H1 (cell line): Measurements from ENCODE around the gene CPNE8. TPM values are rescaled to one million over a fixed set of nuclear protein-coding genes. Genes with fewer than 3 reads are reported as not detected.

Experiments
- CTCF ChIA-PET: fragments of 300-600 bp; sonication (Branson Sonifier 250); formaldehyde crosslinking; loops from one replicate; lab custom pipeline; 2021; ENCODE audit not compliant: partially characterized antibody; lab: Charles Lee
- POLR2A ChIA-PET: fragments of 300-600 bp; sonication (Branson Sonifier 250); formaldehyde crosslinking; loops from one replicate; lab custom pipeline; 2021; ENCODE audit warnings: inconsistent platforms; ENCODE audit not compliant: partially characterized antibody; lab: Charles Lee
- DNase-seq, 2 experiments: peaks; one replicate each; pipeline versions ENCODE4 v3.0.0 to v3.0.0-alpha.2; 2010 to 2022; ENCODE audit warnings: low spot score in 2 of 2, low read depth in 1 of 2, mixed read lengths in 1 of 2
- FAIRE-seq: peaks from 2 replicates; lab custom pipeline; 2011; peaks lifted over from hg19 to GRCh38; lab: Jason Lieb, UNC
- H2AFZ ChIP-seq: 2 replicates; pipeline ENCODE4 v1.8.1; 2012; ENCODE audit warnings: low read length, inconsistent platforms
- H2AK5ac ChIP-seq: 2 replicates; pipeline ENCODE4 v1.6.1; 2013; ENCODE audit warnings: low read depth, low read length
- H2BK120ac ChIP-seq: replicated peaks from 2 replicates; pipeline ENCODE3; 2013; ENCODE audit warnings: low read depth, low read length, inconsistent platforms
- H2BK12ac ChIP-seq: 2 replicates; pipeline ENCODE4 v1.6.1; 2013; ENCODE audit warnings: low read depth, low read length
- H2BK15ac ChIP-seq: 2 replicates; pipeline ENCODE4 v1.6.1; 2013; ENCODE audit warnings: low read length
- H2BK20ac ChIP-seq: 2 replicates; pipeline ENCODE4 v1.6.1; 2013; ENCODE audit warnings: low read length
- H2BK5ac ChIP-seq: 2 replicates; pipeline ENCODE4 v1.6.1; 2013; ENCODE audit warnings: low read depth, low read length
- H3K14ac ChIP-seq: 2 replicates; pipeline ENCODE4 v1.6.1; 2013; ENCODE audit warnings: inconsistent platforms; ENCODE audit not compliant: insufficient read length
- H3K18ac ChIP-seq: 2 replicates; pipeline ENCODE4 v1.6.1; 2013; ENCODE audit warnings: low read length; ENCODE audit errors: extremely low read depth
- H3K23ac ChIP-seq: 2 replicates; pipeline ENCODE4 v1.6.1; 2013; ENCODE audit warnings: inconsistent platforms; ENCODE audit not compliant: insufficient read length
- H3K23me2 ChIP-seq: 2 replicates; pipeline ENCODE4 v1.6.1; 2013; ENCODE audit warnings: low read depth, low read length
- H3K27ac ChIP-seq: 2 replicates; pipeline ENCODE4 v1.6.1; 2011; ENCODE audit warnings: low read depth, low read length, inconsistent platforms
- H3K27me3 ChIP-seq, 4 experiments: replicated peaks in 1 of 4; 1 replicate in 1 of 4; 2 replicates in 3 of 4; pipeline versions ENCODE4 v1.6.1 to v1.8.1; 2011 to 2013; ENCODE audit warnings: low read length in 3 of 4, mild to moderate bottlenecking in 3 of 4, inconsistent platforms in 2 of 4, mixed read lengths in 2 of 4, moderate library complexity in 1 of 4; ENCODE audit not compliant: control insufficient read depth in 3 of 4, insufficient read depth in 3 of 4; ENCODE audit errors: extremely low read depth in 1 of 4
- H3K36me3 ChIP-seq, 4 experiments: 2 replicates each; pipeline versions ENCODE4 v1.6.1 to v1.8.1; 2011 to 2013; ENCODE audit warnings: mild to moderate bottlenecking in 4 of 4, low read length in 3 of 4, moderate library complexity in 2 of 4, control low read depth in 1 of 4, inconsistent platforms in 1 of 4; ENCODE audit not compliant: insufficient read depth in 4 of 4, control insufficient read depth in 2 of 4
- H3K4ac ChIP-seq: replicated peaks from 2 replicates; pipeline ENCODE3; 2013; ENCODE audit warnings: low read length, low read depth, mixed read lengths, inconsistent platforms; ENCODE audit not compliant: insufficient read length
- H3K4me1 ChIP-seq, 4 experiments: replicated peaks in 1 of 4; 1 replicate in 1 of 4; 2 replicates in 3 of 4; pipeline versions ENCODE4 v1.6.1 to v1.8.1; 2011 to 2013; ENCODE audit warnings: low read length in 3 of 4, inconsistent platforms in 2 of 4, mixed read lengths in 1 of 4; ENCODE audit not compliant: insufficient read depth in 4 of 4, control insufficient read depth in 3 of 4
- H3K4me2 ChIP-seq, 2 experiments: 2 replicates each; pipeline versions ENCODE4 v1.6.1 to v1.8.1; 2011 to 2013; ENCODE audit warnings: low read depth in 2 of 2, low read length in 2 of 2, control low read depth in 1 of 2, inconsistent platforms in 1 of 2, mild to moderate bottlenecking in 1 of 2; ENCODE audit not compliant: insufficient read depth in 1 of 2
- H3K4me3 ChIP-seq, 4 experiments: fragments of 200-600, 300-600 bp in 1 of 4; sonication (generic), shearing (Covaris generic), sonication (Bioruptor Twin) in 1 of 4; 2 replicates each; pipeline versions ENCODE4 v1.5.1 to v1.8.1; 2011 to 2016; ENCODE audit warnings: low read length in 4 of 4, low read depth in 3 of 4, control low read depth in 2 of 4, inconsistent platforms in 2 of 4, mild to moderate bottlenecking in 2 of 4, mixed read lengths in 1 of 4, moderate library complexity in 1 of 4; ENCODE audit not compliant: insufficient read depth in 2 of 4; ENCODE audit errors: extremely low read depth in 1 of 4
- H3K56ac ChIP-seq: replicated peaks from 2 replicates; pipeline ENCODE3; 2013; ENCODE audit warnings: low read depth, mild to moderate bottlenecking, mixed read lengths, low read length, inconsistent platforms; ENCODE audit not compliant: insufficient read length
- H3K79me1 ChIP-seq: 2 replicates; pipeline ENCODE4 v1.6.1; 2013; ENCODE audit warnings: low read depth, low read length, control low read depth
- H3K79me2 ChIP-seq, 2 experiments: 2 replicates each; pipeline versions ENCODE4 v1.6.1 to v1.8.1; 2012 to 2013; ENCODE audit warnings: low read length in 2 of 2, mild to moderate bottlenecking in 2 of 2, inconsistent platforms in 1 of 2; ENCODE audit not compliant: insufficient read depth in 2 of 2, control insufficient read depth in 1 of 2
- H3K9ac ChIP-seq, 4 experiments: replicated peaks in 1 of 4; 1 replicate in 1 of 4; 2 replicates in 3 of 4; pipeline versions ENCODE4 v1.6.1 to v1.8.1; 2011 to 2013; ENCODE audit warnings: low read depth in 3 of 4, low read length in 3 of 4, control low read depth in 2 of 4, mild to moderate bottlenecking in 2 of 4, moderate library complexity in 2 of 4, inconsistent platforms in 1 of 4; ENCODE audit errors: extremely low read depth in 1 of 4
- H3K9me3 ChIP-seq, 2 experiments: 2 replicates each; pipeline versions ENCODE4 v1.6.1 to v1.8.1; 2012 to 2013; ENCODE audit warnings: mild to moderate bottlenecking in 2 of 2, moderate library complexity in 2 of 2, control low read depth in 1 of 2, inconsistent platforms in 1 of 2, low read depth in 1 of 2, low read length in 1 of 2, mixed read lengths in 1 of 2; ENCODE audit not compliant: insufficient read depth in 2 of 2
- H4K20me1 ChIP-seq, 2 experiments: replicated peaks in 1 of 2; 2 replicates each; pipeline versions ENCODE3 to v1.8.1; 2011 to 2013; ENCODE audit warnings: inconsistent platforms in 2 of 2, low read length in 2 of 2, mild to moderate bottlenecking in 1 of 2; ENCODE audit not compliant: insufficient read depth in 2 of 2, control insufficient read depth in 1 of 2
- H4K5ac ChIP-seq: 2 replicates; pipeline ENCODE4 v1.6.1; 2013; ENCODE audit warnings: low read length, low read depth, mixed read lengths, inconsistent platforms; ENCODE audit not compliant: insufficient read length
- H4K8ac ChIP-seq: 2 replicates; pipeline ENCODE4 v1.8.0; 2013; ENCODE audit warnings: mild to moderate bottlenecking, moderate library complexity, low read length, inconsistent platforms; ENCODE audit not compliant: insufficient read depth; ENCODE audit errors: extremely low read depth
- H4K91ac ChIP-seq: replicated peaks from 2 replicates; pipeline ENCODE3; 2013; ENCODE audit warnings: low read length, mixed read lengths, inconsistent platforms; ENCODE audit not compliant: insufficient read length
- CEBPB ChIP-seq: IDR thresholded peaks from 2 replicates; pipeline ENCODE4 v1.6.1; 2012; ENCODE audit warnings: low read depth, low read length
- EZH2 ChIP-seq: fragments of 200-600 bp; sonication (generic); IDR thresholded peaks from 2 replicates; pipeline ENCODE4 v1.7.1; 2012; ENCODE audit warnings: low read depth, mild to moderate bottlenecking, moderate library complexity, low read length, inconsistent platforms; ENCODE audit not compliant: severe bottlenecking
- HDAC6 ChIP-seq: IDR thresholded peaks from one replicate; pipeline ENCODE4 v1.7.1; 2012; ENCODE audit warnings: low read depth, mild to moderate bottlenecking, inconsistent platforms, low read length, moderate library complexity
- WGBS, 2 experiments: shearing (Covaris generic) in 1 of 2; methylation state at CpG; one replicate each; pipeline versions ENCODE4 v1.1.6 to v1.1.7; 2013 to 2015; ENCODE audit warnings: low lambda C conversion rate in 2 of 2, mixed read lengths in 2 of 2, inconsistent platforms in 1 of 2, low coverage in 1 of 2, missing lambda C conversion rate in 1 of 2; ENCODE audit not compliant: insufficient replicate concordance in 2 of 2, insufficient coverage in 1 of 2, insufficient read length in 1 of 2; ENCODE audit errors: extremely low coverage in 1 of 2, missing lambda C conversion rate in 1 of 2; 5-methylcytosine and 5-hydroxymethylcytosine counted together
- polyA plus RNA-seq, 7 experiments: library from polyadenylated mRNA; depleted of rRNA in 3 of 7; stranded (reverse) in 5 of 7; unstranded in 2 of 7; fragments of >200 nt in 5 of 7; fragments of 200-250 nt in 2 of 7; gene quantifications; 1 replicate in 5 of 7; 2 replicates in 1 of 7; 4 replicates in 1 of 7; pipeline versions ENCODE4 v1.2.1 to v1.2.3, GENCODE V29; 2011 to 2013; ENCODE audit warnings: missing spikeins in 2 of 7, mixed read lengths in 2 of 7
- total RNA-seq: library from RNA; stranded (reverse); fragmentation: NEBNext Ultra II Directional; extraction: Animal tissue kit (Norgen Biotek cat#: 25700); gene quantifications from 2 replicates; pipeline ENCODE4 v1.2.1, GENCODE V29; 2021
- TF ChIP-seq, protein P1 (sequence below): IDR thresholded peaks from 2 replicates; pipeline ENCODE4 v1.6.1; 2012; ENCODE audit warnings: inconsistent platforms

Gene CPNE8
- total and polyA plus RNA-seq, 2 of the 8 experiments (the other 6 are each of a cell fraction or from before 2014, with no cell fraction given) = 2.5 to 6.8 TPM

DNA sequence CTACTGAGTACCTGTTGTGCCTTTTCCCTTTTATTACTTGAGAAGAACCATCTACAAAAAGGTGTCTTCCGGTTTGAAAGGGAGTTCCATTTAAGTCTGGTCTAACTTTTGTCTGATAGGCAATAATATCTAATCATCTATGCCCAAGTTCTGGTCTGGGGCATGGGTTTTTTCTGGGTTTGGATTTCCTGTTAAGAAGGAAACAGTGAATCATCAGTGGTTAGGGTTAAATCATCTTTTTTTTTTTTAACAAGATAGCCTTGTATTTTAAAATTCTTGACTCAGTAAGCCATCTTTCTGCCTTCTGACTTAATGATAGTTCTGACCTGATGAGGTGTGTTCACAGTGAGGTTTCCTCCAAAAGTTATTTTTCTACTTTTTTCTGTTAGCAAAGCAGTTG lies 29.3 kb upstream of the CPNE8 start:
- H2BK12ac ChIP-seq = no peak overlapping the region
- H3K4me2 ChIP-seq = no peak overlapping the region
- no peak overlapping the region for H3K4ac ChIP-seq
- no peak overlapping the region for H2BK15ac ChIP-seq
- no peak overlapping the region for H2BK120ac ChIP-seq
- H3K14ac ChIP-seq = no peak overlapping the region
- no peak overlapping the region for H2BK20ac ChIP-seq
- no peak overlapping the region for H3K23ac ChIP-seq
- no peak overlapping the region for H3K18ac ChIP-seq
- no peak overlapping the region for H3K4me3 ChIP-seq
- H3K79me2 ChIP-seq = no peaks in the 10 kb centered on the region
- H3K9me3 ChIP-seq = no peaks in the 10 kb centered on the region
- no peaks in the 10 kb centered on the region for H4K20me1 ChIP-seq
- H4K91ac ChIP-seq = no peak overlapping the region
- no peak for FAIRE-seq
- WGBS, 2 experiments = 87% methylated on average over 1 of the region's 1 CpG; no CpG with 5 or more reads in 1 of the 2 experiments
- H3K27me3 ChIP-seq = no peaks in the 10 kb centered on the region
- H4K8ac ChIP-seq = no peak overlapping the region
- no peak overlapping the region for H3K56ac ChIP-seq
- H3K9ac ChIP-seq = no peak overlapping the region
- no peak for DNase-seq
- H4K5ac ChIP-seq = no peak overlapping the region
- no peak overlapping the region for H2BK5ac ChIP-seq
- H3K27ac ChIP-seq = no peak overlapping the region
- H3K23me2 ChIP-seq = no peaks in the 10 kb centered on the region
- TF ChIP-seq EZH2 (no peak), HDAC6 (no peak), CEBPB (no peak)
- TF ChIP-seq, protein P1, sequence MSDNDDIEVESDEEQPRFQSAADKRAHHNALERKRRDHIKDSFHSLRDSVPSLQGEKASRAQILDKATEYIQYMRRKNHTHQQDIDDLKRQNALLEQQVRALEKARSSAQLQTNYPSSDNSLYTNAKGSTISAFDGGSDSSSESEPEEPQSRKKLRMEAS = no peak
- TF ChIP-seq, all 59 proteins: peak for 0
- Histone ChIP-seq H2AFZ (no peak overlapping the region), H3K4me1 (no peaks in the 10 kb centered on the region), H3K79me1 (no peaks in the 10 kb centered on the region), H3K36me3 (no peaks in the 10 kb centered on the region), H2AK5ac (no peak overlapping the region)
- CTCF ChIA-PET = interaction anchor here (2.3 kb wide), 1 partner anchor 14 kb away, joined by 10 read pairs; no protein-coding TSS in a partner anchor
- POLR2A ChIA-PET = no interaction called here
